ENCODE results near the gene KMT2B. TPM values are rescaled to one million over a fixed set of nuclear protein-coding genes. Genes with fewer than 3 reads are reported as not detected.

KMT2B gene
- total RNA-seq, 3 donors from 2014 or later, result 14.2 to 16.2 (median 16.1) TPM

GRCh38 chr19:35746087-35746462 lies 28.3 kb downstream of the KMT2B start:
- TF ChIP-seq POLR2AphosphoS5 (IDR thresholded peaks at IDR 0.05), result no peak
- TF ChIP-seq POLR2A (IDR thresholded peaks at IDR 0.05), result no peak
- TF ChIP-seq, protein P1, sequence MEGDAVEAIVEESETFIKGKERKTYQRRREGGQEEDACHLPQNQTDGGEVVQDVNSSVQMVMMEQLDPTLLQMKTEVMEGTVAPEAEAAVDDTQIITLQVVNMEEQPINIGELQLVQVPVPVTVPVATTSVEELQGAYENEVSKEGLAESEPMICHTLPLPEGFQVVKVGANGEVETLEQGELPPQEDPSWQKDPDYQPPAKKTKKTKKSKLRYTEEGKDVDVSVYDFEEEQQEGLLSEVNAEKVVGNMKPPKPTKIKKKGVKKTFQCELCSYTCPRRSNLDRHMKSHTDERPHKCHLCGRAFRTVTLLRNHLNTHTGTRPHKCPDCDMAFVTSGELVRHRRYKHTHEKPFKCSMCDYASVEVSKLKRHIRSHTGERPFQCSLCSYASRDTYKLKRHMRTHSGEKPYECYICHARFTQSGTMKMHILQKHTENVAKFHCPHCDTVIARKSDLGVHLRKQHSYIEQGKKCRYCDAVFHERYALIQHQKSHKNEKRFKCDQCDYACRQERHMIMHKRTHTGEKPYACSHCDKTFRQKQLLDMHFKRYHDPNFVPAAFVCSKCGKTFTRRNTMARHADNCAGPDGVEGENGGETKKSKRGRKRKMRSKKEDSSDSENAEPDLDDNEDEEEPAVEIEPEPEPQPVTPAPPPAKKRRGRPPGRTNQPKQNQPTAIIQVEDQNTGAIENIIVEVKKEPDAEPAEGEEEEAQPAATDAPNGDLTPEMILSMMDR (IDR thresholded peaks at IDR 0.05), result no peak
- H3K27me3 ChIP-seq, result no peaks in the 10 kb centered on the region
- H3K4me1 ChIP-seq, result peaks cover 3 to 22% of the 10 kb centered on the region in 2 donors
- H3K27ac ChIP-seq, result peak overlapping the region; percentile 100
- no peak for DNase-seq (ENCODE audit: low spot score in 2 of 2)
- H3K36me3 ChIP-seq, result no peaks in the 10 kb centered on the region
- no peaks in the 10 kb centered on the region for H3K9me3 ChIP-seq
- intact Hi-C loops (cut with DNase I; ENCODE audit: low total_unique reads), result no loop called here
- peak overlapping the region; percentile 89 to 98 (median 97) for H3K4me3 ChIP-seq

DNA sequence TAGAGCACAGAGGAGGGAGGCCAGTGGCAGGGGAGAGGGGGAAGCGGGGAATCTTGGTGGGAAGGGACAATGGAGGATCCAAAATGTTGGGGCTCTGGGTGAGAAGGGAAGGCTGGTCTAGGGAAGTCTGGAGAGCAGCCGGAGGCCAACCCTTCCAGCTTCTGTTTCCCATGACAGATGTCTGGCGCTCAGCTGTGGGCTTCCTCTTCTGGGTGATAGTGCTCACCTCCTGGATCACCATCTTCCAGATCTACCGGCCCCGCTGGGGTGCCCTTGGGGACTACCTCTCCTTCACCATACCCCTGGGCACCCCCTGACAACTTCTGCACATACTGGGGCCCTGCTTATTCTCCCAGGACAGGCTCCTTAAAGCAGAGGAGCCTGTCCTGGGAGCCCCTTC lies 28.7 kb downstream of the KMT2B start:
- peak overlapping the region in 1 of 2 donors; percentile 100 for H3K27ac ChIP-seq
- peak overlapping the region in 2 of 3 donors; percentile 97 to 98 for H3K4me3 ChIP-seq
- DNase-seq (ENCODE audit: low spot score in 2 of 2), result no peak
- no peaks in the 10 kb centered on the region for H3K27me3 ChIP-seq
- peaks cover 2 to 22% of the 10 kb centered on the region in 2 donors for H3K4me1 ChIP-seq
- H3K9me3 ChIP-seq, result no peaks in the 10 kb centered on the region
- TF ChIP-seq POLR2AphosphoS5 (IDR thresholded peaks at IDR 0.05), result no peak
- no peak for TF ChIP-seq POLR2A (IDR thresholded peaks at IDR 0.05)
- TF ChIP-seq, protein P1 (IDR thresholded peaks at IDR 0.05), result no peak
- H3K36me3 ChIP-seq, result no peaks in the 10 kb centered on the region
- intact Hi-C loops (cut with DNase I; ENCODE audit: low total_unique reads), result no loop called here

DNA sequence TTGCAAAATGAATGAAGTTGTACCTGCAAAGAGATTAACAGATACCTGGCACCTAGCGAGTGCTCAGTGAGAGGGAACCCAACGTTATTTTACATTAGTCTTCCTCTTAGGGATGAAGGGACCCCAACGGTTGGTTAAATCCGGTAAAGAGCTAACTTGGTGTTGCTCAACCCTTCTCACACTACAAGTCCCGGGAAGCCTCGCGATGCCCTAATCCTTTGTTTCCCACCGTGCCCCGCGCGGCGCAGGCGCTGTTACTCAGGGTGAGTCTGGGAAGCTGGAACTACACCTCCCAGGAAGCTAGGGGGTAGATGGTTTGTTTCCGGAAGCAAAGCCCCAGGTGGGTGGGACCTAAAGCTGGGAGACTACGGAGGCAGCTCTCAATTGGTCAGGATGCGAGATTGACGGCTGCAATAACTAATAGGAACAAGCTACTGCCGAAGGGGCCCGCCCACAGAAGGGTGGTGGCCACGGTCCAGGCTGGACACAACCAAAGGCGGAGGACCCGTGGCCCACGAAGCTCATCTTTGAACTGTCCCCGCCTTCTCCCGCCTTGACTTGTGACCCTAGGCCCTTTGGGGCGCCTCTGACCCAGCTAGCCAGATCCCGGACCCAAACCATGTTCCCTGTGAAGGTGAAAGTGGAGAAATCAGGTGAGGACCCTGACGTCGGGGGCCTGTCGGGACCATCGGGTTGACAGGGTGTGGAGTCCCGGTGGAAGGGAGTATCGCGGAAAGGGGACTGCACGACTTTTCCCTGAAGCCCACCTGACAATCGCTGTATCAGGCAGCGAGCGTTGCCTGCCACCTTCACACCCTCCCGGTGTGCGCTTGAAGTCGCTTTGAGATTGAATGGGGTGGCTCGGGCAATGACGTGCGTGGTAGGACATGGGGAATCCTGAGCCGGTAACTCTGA lies 30.6 kb downstream of the KMT2B start, which contains the start of gene LIN37:
Gene LIN37 (plus strand): TSS at position 471 of the 915 bp plus-strand sequence. CDS start 149 bp downstream, at position 620.
- H3K4me3 ChIP-seq, result peak within 1 kb of the TSS; percentile 82 to 94 (median 88)
- H3K27me3 ChIP-seq, result no peaks in the 10 kb centered on the region
- intact Hi-C loops (cut with DNase I; ENCODE audit: low total_unique reads), result no loop called here
- TF ChIP-seq POLR2A (IDR thresholded peaks at IDR 0.05) (peak; percentile 85), POLR2AphosphoS5 (IDR thresholded peaks at IDR 0.05) (peak; percentile 84 to 89 (median 87))
- TF ChIP-seq, protein P1 (IDR thresholded peaks at IDR 0.05), result peak; percentile 22 to 45 (median 24)
- peak; percentile 99 to 100 for DNase-seq (ENCODE audit: low spot score in 2 of 2)
- no peaks in the 10 kb centered on the region for H3K9me3 ChIP-seq
- H3K27ac ChIP-seq, result peak within 1 kb of the TSS; percentile 84 to 86
- H3K36me3 ChIP-seq, result peaks cover 4% of the 10 kb centered on the region
- H3K4me1 ChIP-seq, result peaks cover 2 to 22% of the 10 kb centered on the region in 2 donors

DNA sequence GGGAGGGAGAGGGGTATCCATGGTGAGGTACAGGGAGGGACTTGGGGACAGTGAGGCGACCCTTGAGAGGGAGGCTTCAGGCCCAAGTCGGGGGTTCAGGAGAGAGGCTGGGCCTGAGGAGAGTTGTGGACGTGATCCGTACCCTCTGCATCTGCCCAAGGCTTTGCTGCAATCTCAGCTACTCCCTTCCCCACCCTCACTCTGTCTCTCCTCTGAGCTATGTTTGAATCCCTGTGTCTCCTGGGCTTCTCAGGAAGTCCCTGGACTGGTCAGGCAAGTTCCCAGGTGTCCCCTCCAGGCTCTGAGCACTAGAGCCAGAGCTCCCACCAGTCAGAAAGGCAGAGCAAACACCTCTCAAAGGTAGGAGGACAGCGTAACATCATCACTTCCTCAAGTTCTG lies 32.4 kb downstream of the KMT2B start:
- H3K27ac ChIP-seq, result peak overlapping the region; percentile 52 to 78
- H3K4me3 ChIP-seq, result peak overlapping the region in 1 of 3 donors; percentile 34

More for the DNA sequence above, 32.4 kb downstream of the KMT2B start:
- Histone ChIP-seq H3K27me3 (no peaks in the 10 kb centered on the region), H3K9me3 (no peaks in the 10 kb centered on the region), H3K4me1 (peaks cover 2 to 17% of the 10 kb centered on the region in 2 donors), H3K36me3 (peaks cover 4% of the 10 kb centered on the region)
- intact Hi-C loops (cut with DNase I; ENCODE audit: low total_unique reads), result no loop called here
- TF ChIP-seq POLR2AphosphoS5 (IDR thresholded peaks at IDR 0.05) (no peak), POLR2A (IDR thresholded peaks at IDR 0.05) (no peak)
- TF ChIP-seq, protein P1 (IDR thresholded peaks at IDR 0.05), result no peak
- no peak for DNase-seq (ENCODE audit: low spot score in 2 of 2)

All from breast epithelium (tissue), 4 donors.